Stomach (tissue), 8 donors: ENCODE measurements around the gene SMIM45.

ENCODE experiments used
- DNase-seq, 2 donors: peaks; one replicate each; pipeline versions ENCODE4 v3.0.0 to v3.0.0-alpha.2; 2013 to 2019
- H3K27ac ChIP-seq, 5 donors: fragments of 200-600 bp in 4 of 5; sonication (generic) in 4 of 5; one replicate each; pipeline ENCODE4 v1.5.1; 2013 to 2019; ENCODE audit warnings: mild to moderate bottlenecking in 1 of 5, moderate library complexity in 1 of 5
- H3K27me3 ChIP-seq, 3 donors: fragments of 200-600 bp; sonication (generic); one replicate each; pipeline ENCODE4 v1.5.1; 2017 to 2019; ENCODE audit warnings: mixed run types in 1 of 3
- H3K36me3 ChIP-seq, 4 donors: fragments of 200-600 bp; sonication (generic); 1 replicate in 3 of 4; 2 replicates in 1 of 4; pipeline ENCODE4 v1.5.1; 2016 to 2019
- H3K4me1 ChIP-seq, 4 donors: fragments of 200-600 bp; sonication (generic); one replicate each; pipeline ENCODE4 v1.5.1; 2016 to 2019
- H3K4me3 ChIP-seq, 4 donors: fragments of 200-600 bp; sonication (generic) in 3 of 4; one replicate each; pipeline ENCODE4 v1.5.1; 2016 to 2019; ENCODE audit warnings: mild to moderate bottlenecking in 1 of 4
- H3K9me3 ChIP-seq, 4 donors: fragments of 200-600 bp; sonication (generic); one replicate each; pipeline ENCODE4 v1.5.1; 2016 to 2019
- EP300 ChIP-seq: sonication (generic); formaldehyde crosslinking; IDR thresholded peaks from one replicate; pipeline ENCODE4 v1.6.1; 2017; ENCODE audit warnings: antibody characterized with exemption
- POLR2A ChIP-seq, 4 donors: fragments of 450-650 bp; IDR thresholded peaks; one replicate each; pipeline ENCODE4 v1.6.1; 2016; ENCODE audit warnings: antibody characterized with exemption in 4 of 4, control low read depth in 2 of 4, mild to moderate bottlenecking in 1 of 4, moderate library complexity in 1 of 4
- POLR2AphosphoS5 ChIP-seq, 3 donors: sonication (generic); formaldehyde crosslinking; IDR thresholded peaks; one replicate each; pipeline ENCODE4 v1.6.1; 2016; ENCODE audit warnings: antibody characterized with exemption in 3 of 3
- WGBS, 5 donors: extraction: QIAGEN DNeasy Blood & Tissue Kit in 3 of 5; methylation state at CpG; one replicate each; pipeline versions ENCODE4 v1.1.5 to v1.1.7; 2013 to 2018; 5-methylcytosine and 5-hydroxymethylcytosine counted together
- intact Hi-C: fragments of 100-400 bp; cut with DNase I; formaldehyde crosslinking; loops from one replicate; pipeline ENCODE4 v1.15.1; 2023; ENCODE audit warnings: low total_unique reads
- TF ChIP-seq, protein P1 (sequence below), 7 experiments: fragments of 450-650 bp in 4 of 7; fragments of 200-600 bp in 3 of 7; sonication (generic) in 3 of 7; IDR thresholded peaks; one replicate each; pipeline ENCODE4 v1.5.1; 2016 to 2019; ENCODE audit warnings: antibody characterized with exemption in 7 of 7, control low read depth in 2 of 7, mild to moderate bottlenecking in 1 of 7
- donor health status: healthy with polysubstance abuse.
- donor health status: Bipolar disorder and iron deficiency.
- donor health status: healthy.

The SMIM45 gene

GRCh38 chr22:41912338-41913039 is 39.5 kb upstream of the SMIM45 start:
- Histone ChIP-seq H3K27ac (no peak overlapping the region), H3K27me3 (peaks cover 13 to 89% (median 80%) of the 10 kb centered on the region in 3 donors), H3K4me3 (no peak overlapping the region), H3K4me1 (peaks cover 34 to 59% (median 48%) of the 10 kb centered on the region in 4 donors), H3K9me3 (no peaks in the 10 kb centered on the region), H3K36me3 (peaks cover 0 to 5% (median 4%) of the 10 kb centered on the region in 4 donors)
- intact Hi-C loops: no loop called here
- WGBS, 5 donors: 74 to 85% (median 84%) methylated on average over 6 to 9 of the region's 9 CpGs
- no peak for DNase-seq
- TF ChIP-seq POLR2AphosphoS5 (IDR thresholded peaks at IDR 0.05) (no peak), EP300 (no peak), POLR2A (IDR thresholded peaks at IDR 0.05) (no peak)
- TF ChIP-seq, protein P1, sequence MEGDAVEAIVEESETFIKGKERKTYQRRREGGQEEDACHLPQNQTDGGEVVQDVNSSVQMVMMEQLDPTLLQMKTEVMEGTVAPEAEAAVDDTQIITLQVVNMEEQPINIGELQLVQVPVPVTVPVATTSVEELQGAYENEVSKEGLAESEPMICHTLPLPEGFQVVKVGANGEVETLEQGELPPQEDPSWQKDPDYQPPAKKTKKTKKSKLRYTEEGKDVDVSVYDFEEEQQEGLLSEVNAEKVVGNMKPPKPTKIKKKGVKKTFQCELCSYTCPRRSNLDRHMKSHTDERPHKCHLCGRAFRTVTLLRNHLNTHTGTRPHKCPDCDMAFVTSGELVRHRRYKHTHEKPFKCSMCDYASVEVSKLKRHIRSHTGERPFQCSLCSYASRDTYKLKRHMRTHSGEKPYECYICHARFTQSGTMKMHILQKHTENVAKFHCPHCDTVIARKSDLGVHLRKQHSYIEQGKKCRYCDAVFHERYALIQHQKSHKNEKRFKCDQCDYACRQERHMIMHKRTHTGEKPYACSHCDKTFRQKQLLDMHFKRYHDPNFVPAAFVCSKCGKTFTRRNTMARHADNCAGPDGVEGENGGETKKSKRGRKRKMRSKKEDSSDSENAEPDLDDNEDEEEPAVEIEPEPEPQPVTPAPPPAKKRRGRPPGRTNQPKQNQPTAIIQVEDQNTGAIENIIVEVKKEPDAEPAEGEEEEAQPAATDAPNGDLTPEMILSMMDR (IDR thresholded peaks at IDR 0.05): no peak

- 66 to 75% (median 72%) methylated on average over 9 to 11 of the region's 11 CpGs for WGBS, 5 donors
These were observed 38.8 kb upstream of the SMIM45 start for GRCh38 chr22:41913040-41913719.

GRCh38 chr22:41913842-41914534 is 38.0 kb upstream of the SMIM45 start:
- DNase-seq: no peak
- peak overlapping the region in 2 of 4 donors; percentile 16 to 47 for H3K4me3 ChIP-seq
- WGBS, 5 donors: 2 to 11% (median 4%) methylated on average over 14 to 79 of the region's 79 CpGs
- no peaks in the 10 kb centered on the region for H3K9me3 ChIP-seq
- no peaks in the 10 kb centered on the region for H3K36me3 ChIP-seq
- peaks cover 13 to 100% (median 87%) of the 10 kb centered on the region in 3 donors for H3K27me3 ChIP-seq
- intact Hi-C loops: no loop called here
- no peak for TF ChIP-seq POLR2A (IDR thresholded peaks at IDR 0.05)
- no peak for TF ChIP-seq POLR2AphosphoS5 (IDR thresholded peaks at IDR 0.05)
- TF ChIP-seq EP300: no peak
- TF ChIP-seq, protein P1 (IDR thresholded peaks at IDR 0.05): no peak
- H3K4me1 ChIP-seq: peaks cover 35 to 61% (median 52%) of the 10 kb centered on the region in 4 donors
- H3K27ac ChIP-seq: no peak overlapping the region

More at GRCh38 chr22:41913040-41913719, 38.8 kb upstream of the SMIM45 start:
- H3K36me3 ChIP-seq: no peaks in the 10 kb centered on the region
- peaks cover 34 to 61% (median 53%) of the 10 kb centered on the region in 4 donors for H3K4me1 ChIP-seq
- intact Hi-C loops: no loop called here
- peaks cover 13 to 96% (median 84%) of the 10 kb centered on the region in 3 donors for H3K27me3 ChIP-seq
- DNase-seq: no peak
- no peak overlapping the region for H3K27ac ChIP-seq
- no peaks in the 10 kb centered on the region for H3K9me3 ChIP-seq
- H3K4me3 ChIP-seq: peak overlapping the region in 1 of 4 donors; percentile 16
- TF ChIP-seq EP300 (no peak), POLR2A (IDR thresholded peaks at IDR 0.05) (no peak), POLR2AphosphoS5 (IDR thresholded peaks at IDR 0.05) (no peak)
- TF ChIP-seq, protein P1 (IDR thresholded peaks at IDR 0.05): no peak

DNA sequence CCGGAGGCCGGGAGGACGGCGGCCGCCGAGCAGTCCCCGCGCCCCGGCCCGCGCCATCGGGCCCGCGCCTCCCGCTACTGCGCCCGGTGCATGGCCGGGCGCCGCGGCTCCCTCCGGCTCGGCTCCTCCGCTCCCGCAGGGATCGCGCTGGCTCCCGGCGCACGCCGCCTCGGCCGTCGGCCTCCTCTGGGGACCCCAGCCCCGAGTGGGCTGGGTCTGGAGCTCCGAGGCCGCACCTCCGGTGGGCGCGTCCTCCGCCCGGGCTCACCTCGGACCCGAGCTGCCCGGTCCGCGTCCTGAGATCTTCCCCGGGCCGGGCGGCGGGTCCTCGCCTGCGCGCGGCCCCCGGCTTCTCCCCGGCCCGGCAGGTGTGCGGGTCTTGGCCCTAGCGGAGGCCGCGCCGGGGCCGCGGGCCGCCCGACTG is 37.3 kb upstream of the SMIM45 start:
- peaks cover 40 to 61% (median 53%) of the 10 kb centered on the region in 4 donors for H3K4me1 ChIP-seq
- H3K4me3 ChIP-seq: peak overlapping the region; percentile 43 to 61 (median 46)
- no peaks in the 10 kb centered on the region for H3K36me3 ChIP-seq
- TF ChIP-seq, protein P1 (IDR thresholded peaks at IDR 0.05): no peak
- no peak for TF ChIP-seq POLR2A (IDR thresholded peaks at IDR 0.05)
- no peak for TF ChIP-seq POLR2AphosphoS5 (IDR thresholded peaks at IDR 0.05)
- no peak for TF ChIP-seq EP300
- H3K27me3 ChIP-seq: peaks cover 13 to 100% (median 90%) of the 10 kb centered on the region in 3 donors
- no peaks in the 10 kb centered on the region for H3K9me3 ChIP-seq
- 0 to 2% (median 1%) methylated on average over 28 to 67 of the region's 67 CpGs; no CpG with 5 or more reads in 1 of the 5 donors for WGBS, 5 donors
- H3K27ac ChIP-seq: no peak overlapping the region
- no peak for DNase-seq
- intact Hi-C loops: no loop called here
